IMR-90 (cell line): Measurements from ENCODE around the gene OR2A12. TPM values are rescaled to one million over a fixed set of nuclear protein-coding genes. Genes with fewer than 3 reads are reported as not detected.

ENCODE experiments used
- ATAC-seq: fragments of 200-7000 bp; cut with Tn5 transposase; 2 replicates; pipeline ENCODE4 v1.9.1; 2020; ENCODE audit warnings: low read depth, mild to moderate bottlenecking, moderate library complexity
- BruUV-seq: library from RNA; stranded (reverse); fragments of 400-500 nt; replicated peaks from 2 replicates; lab custom pipeline; 2021; lab: Mats Ljungman, UMichigan
- CTCF ChIA-PET: fragments of 300-600 bp; formaldehyde crosslinking; extraction: SDS; loops from one replicate; lab custom pipeline; 2021; ENCODE audit warnings: antibody characterized with exemption; lab: Yijun Ruan, JAX
- POLR2A ChIA-PET: fragments of 300-600 bp; sonication (Branson Sonifier 250); formaldehyde crosslinking; loops from one replicate; lab custom pipeline; 2022; ENCODE audit warnings: antibody characterized with exemption; ENCODE audit not compliant: unreplicated experiment; lab: Charles Lee
- DNase-seq: peaks from one replicate; pipeline ENCODE4 v3.0.0; 2013
- H2AFZ ChIP-seq: replicated peaks from 2 replicates; pipeline ENCODE3; 2013; ENCODE audit warnings: low read length, mild to moderate bottlenecking; ENCODE audit not compliant: poor library complexity
- H2AK5ac ChIP-seq: 2 replicates; pipeline ENCODE4 v1.6.1; 2013; ENCODE audit warnings: low read depth, low read length, inconsistent platforms
- H2AK9ac ChIP-seq: replicated peaks from 2 replicates; pipeline ENCODE3; 2013; ENCODE audit warnings: mild to moderate bottlenecking, low read depth, low read length, moderate library complexity; ENCODE audit not compliant: poor library complexity
- H2BK120ac ChIP-seq: 2 replicates; pipeline ENCODE4 v1.6.1; 2013; ENCODE audit warnings: low read depth, low read length, inconsistent platforms
- H2BK15ac ChIP-seq: 3 replicates; pipeline ENCODE4 v1.6.1; 2013; ENCODE audit warnings: low read depth, low read length, inconsistent platforms
- H2BK20ac ChIP-seq: 2 replicates; pipeline ENCODE4 v1.6.1; 2013; ENCODE audit warnings: low read depth, mild to moderate bottlenecking, inconsistent platforms, low read length, moderate library complexity
- H2BK5ac ChIP-seq: 2 replicates; pipeline ENCODE4 v1.6.1; 2013; ENCODE audit warnings: mild to moderate bottlenecking, low read depth, low read length, inconsistent platforms; ENCODE audit not compliant: poor library complexity, severe bottlenecking
- H3K14ac ChIP-seq: replicated peaks from 2 replicates; pipeline ENCODE4 v1.6.1; 2013; ENCODE audit warnings: low read depth, low read length, inconsistent platforms
- H3K18ac ChIP-seq: 2 replicates; pipeline ENCODE4 v1.6.1; 2013; ENCODE audit warnings: low read depth, low read length, control low read depth
- H3K23ac ChIP-seq: 2 replicates; pipeline ENCODE4 v1.6.1; 2013; ENCODE audit warnings: low read depth, low read length, inconsistent platforms
- H3K27ac ChIP-seq: 2 replicates; pipeline ENCODE4 v1.5.1; 2013; ENCODE audit warnings: mild to moderate bottlenecking, control low read depth, low read length; ENCODE audit not compliant: insufficient read depth
- H3K27me3 ChIP-seq: 2 replicates; pipeline ENCODE4 v1.6.1; 2013; ENCODE audit warnings: low read length; ENCODE audit not compliant: control insufficient read depth, insufficient read depth
- H3K36me3 ChIP-seq: 2 replicates; pipeline ENCODE4 v1.6.1; 2013; ENCODE audit warnings: low read length, mixed read lengths; ENCODE audit not compliant: control insufficient read depth, insufficient read depth
- H3K4ac ChIP-seq: 2 replicates; pipeline ENCODE4 v1.6.1; 2013; ENCODE audit warnings: low read depth, low read length, inconsistent platforms
- H3K4me1 ChIP-seq: 2 replicates; pipeline ENCODE4 v1.6.1; 2013; ENCODE audit warnings: low read length, mixed read lengths; ENCODE audit not compliant: control insufficient read depth, insufficient read depth
- H3K4me2 ChIP-seq: 2 replicates; pipeline ENCODE4 v1.6.1; 2013; ENCODE audit warnings: low read depth, mild to moderate bottlenecking, control low read depth, low read length, moderate library complexity
- H3K4me3 ChIP-seq: 2 replicates; pipeline ENCODE4 v1.5.1; 2013; ENCODE audit warnings: low read depth, mild to moderate bottlenecking, control low read depth, low read length, moderate library complexity; ENCODE audit not compliant: insufficient read depth
- H3K56ac ChIP-seq: 2 replicates; pipeline ENCODE4 v1.6.1; 2013; ENCODE audit warnings: low read length, inconsistent platforms; ENCODE audit not compliant: insufficient read depth; ENCODE audit errors: extremely low read depth
- H3K79me1 ChIP-seq, 2 experiments: 2 replicates each; pipeline ENCODE4 v1.6.1; 2013; ENCODE audit warnings: low read length in 2 of 2, inconsistent platforms in 1 of 2, low read depth in 1 of 2
- H3K9ac ChIP-seq: 2 replicates; pipeline ENCODE4 v1.6.1; 2013; ENCODE audit warnings: low read depth, low read length, control low read depth
- H3K9me1 ChIP-seq: 2 replicates; pipeline ENCODE4 v1.6.1; 2013; ENCODE audit warnings: low read length, inconsistent platforms; ENCODE audit not compliant: insufficient read depth
- H3K9me3 ChIP-seq: 2 replicates; pipeline ENCODE4 v1.6.1; 2013; ENCODE audit warnings: low read length; ENCODE audit not compliant: control insufficient read depth, insufficient read depth
- H4K20me1 ChIP-seq: 2 replicates; pipeline ENCODE4 v1.6.1; 2013; ENCODE audit warnings: low read length, inconsistent platforms; ENCODE audit not compliant: insufficient read depth
- H4K5ac ChIP-seq: 2 replicates; pipeline ENCODE4 v1.6.1; 2013; ENCODE audit warnings: mild to moderate bottlenecking, low read depth, low read length, control low read depth
- H4K8ac ChIP-seq, 2 experiments: 2 replicates each; pipeline ENCODE4 v1.6.1; 2013; ENCODE audit warnings: low read depth in 2 of 2, low read length in 2 of 2, control low read depth in 1 of 2, inconsistent platforms in 1 of 2
- H4K91ac ChIP-seq: 2 replicates; pipeline ENCODE4 v1.6.1; 2013; ENCODE audit warnings: low read depth, low read length, inconsistent platforms; ENCODE audit not compliant: insufficient read depth
- BHLHE40 ChIP-seq: fragments of 150-350 bp; IDR thresholded peaks from 2 replicates; pipeline ENCODE4 v1.6.1; 2016; ENCODE audit warnings: mild to moderate bottlenecking, low read depth, low read length
- CEBPB ChIP-seq: IDR thresholded peaks from 2 replicates; pipeline ENCODE4 v1.6.1; 2012; ENCODE audit warnings: low read depth, low read length, improper control_type of control experiment
- CHD1 ChIP-seq: IDR thresholded peaks from 2 replicates; pipeline ENCODE4 v1.6.1; 2012; ENCODE audit warnings: low read depth, low read length, improper control_type of control experiment
- CTCF ChIP-seq: conservative IDR thresholded peaks from 2 replicates; pipeline ENCODE4 v1.5.1; 2012; ENCODE audit warnings: mild to moderate bottlenecking, low read depth, low read length, improper control_type of control experiment
- ELK1 ChIP-seq: fragments of 150-350 bp; IDR thresholded peaks from 2 replicates; pipeline ENCODE4 v1.6.1; 2016; ENCODE audit warnings: low read depth, mild to moderate bottlenecking, low read length, moderate library complexity, borderline replicate concordance
- FOS ChIP-seq: fragments of 150-350 bp; IDR thresholded peaks from 2 replicates; pipeline ENCODE4 v1.6.1; 2016; ENCODE audit warnings: low read depth, low read length
- MAFK ChIP-seq: IDR thresholded peaks from 2 replicates; pipeline ENCODE4 v1.6.1; 2012; ENCODE audit warnings: low read depth, low read length, improper control_type of control experiment
- MAZ ChIP-seq: IDR thresholded peaks from 2 replicates; pipeline ENCODE4 v1.6.1; 2012; ENCODE audit warnings: low read depth, mild to moderate bottlenecking, low read length, improper control_type of control experiment, moderate library complexity, borderline replicate concordance
- MXI1 ChIP-seq: IDR thresholded peaks from 2 replicates; pipeline ENCODE4 v1.6.1; 2012; ENCODE audit warnings: low read depth, mild to moderate bottlenecking, low read length, moderate library complexity, borderline replicate concordance
- NFE2L2 ChIP-seq: fragments of 150-350 bp; IDR thresholded peaks from 2 replicates; pipeline ENCODE4 v1.6.1; 2016; ENCODE audit warnings: low read depth, mild to moderate bottlenecking, low read length
- POLR2A ChIP-seq: IDR thresholded peaks from 2 replicates; pipeline ENCODE4 v1.6.1; 2012; ENCODE audit warnings: mild to moderate bottlenecking, low read depth, low read length
- RAD21 ChIP-seq: IDR thresholded peaks from 2 replicates; pipeline ENCODE4 v1.6.1; 2012; ENCODE audit warnings: low read length, improper control_type of control experiment
- RCOR1 ChIP-seq: IDR thresholded peaks from 2 replicates; pipeline ENCODE4 v1.6.1; 2012; ENCODE audit warnings: mild to moderate bottlenecking, low read length, improper control_type of control experiment; ENCODE audit not compliant: insufficient replicate concordance
- RFX5 ChIP-seq: IDR thresholded peaks from 2 replicates; pipeline ENCODE4 v1.8.0; 2012; ENCODE audit warnings: low read depth, mild to moderate bottlenecking, low read length, moderate library complexity
- SMC3 ChIP-seq: fragments of 150-350 bp; IDR thresholded peaks from 2 replicates; pipeline ENCODE4 v1.6.1; 2016; ENCODE audit warnings: low read depth, mild to moderate bottlenecking, antibody characterized with exemption, low read length, moderate library complexity
- USF2 ChIP-seq: fragments of 150-350 bp; IDR thresholded peaks from 2 replicates; pipeline ENCODE4 v1.6.1; 2017; ENCODE audit warnings: mild to moderate bottlenecking, antibody characterized with exemption, low read length, low read depth
- WGBS, 2 experiments: methylation state at CpG; one replicate each; pipeline versions ENCODE4 v1.1.5 to v1.1.7; 2013; ENCODE audit warnings: missing lambda C conversion rate in 2 of 2; ENCODE audit not compliant: insufficient read length in 1 of 2; ENCODE audit errors: extremely low coverage in 2 of 2; 5-methylcytosine and 5-hydroxymethylcytosine counted together
- dilution Hi-C: fragments of 300-500 bp; cut with HindIII; formaldehyde crosslinking; loops from one replicate; pipeline ENCODE4 v1.14.3; 2018; ENCODE audit warnings: low sequenced_read_pairs; ENCODE audit not compliant: unreplicated experiment
- in situ Hi-C: fragments of 300-500 bp; cut with MboI; formaldehyde crosslinking; loops from 3 replicates; pipeline ENCODE4 v1.14.3; 2019; ENCODE audit warnings: low sequenced_read_pairs, inconsistent platforms, mixed read lengths
- intact Hi-C: fragments of 100-400 bp; cut with micrococcal nuclease; formaldehyde crosslinking; loops from 2 replicates; pipeline ENCODE4 v1.10.0; 2022
- polyA plus RNA-seq, 3 experiments: library from polyadenylated mRNA; depleted of rRNA; stranded (reverse); fragments of >200 nt; gene quantifications; 2 replicates each; pipeline ENCODE4 v1.2.3, GENCODE V29; 2012; ENCODE audit warnings: low replicate concordance in 1 of 3
- total RNA-seq: library from RNA; depleted of rRNA; stranded (reverse); fragments of >200 nt; gene quantifications from 2 replicates; pipeline ENCODE4 v1.2.3, GENCODE V29; 2012

The OR2A12 gene
- total and polyA plus RNA-seq, 2 of the 4 experiments (the other 2 are of a cell fraction) = not detected

- in situ Hi-C loops = no loop called here
These were observed 58.3 kb downstream of the OR2A12 start for GRCh38 chr7:144144426-144144825.

More at GRCh38 chr7:144144426-144144825, 58.3 kb downstream of the OR2A12 start:
- Histone ChIP-seq H3K14ac (no peak overlapping the region), H4K8ac (no peak overlapping the region), H3K27ac (no peak overlapping the region), H3K9ac (no peak overlapping the region), H3K56ac (no peak overlapping the region), H3K4ac (no peak overlapping the region), H3K4me2 (no peak overlapping the region), H3K36me3 (no peaks in the 10 kb centered on the region), H3K27me3 (no peaks in the 10 kb centered on the region), H4K5ac (no peak overlapping the region), H2BK20ac (no peak overlapping the region), H2BK5ac (no peak overlapping the region), H2AK9ac (no peak overlapping the region), H3K18ac (no peak overlapping the region), H3K9me1 (no peaks in the 10 kb centered on the region), H4K91ac (no peak overlapping the region), H3K4me3 (no peak overlapping the region), H2BK120ac (no peak overlapping the region), H2BK15ac (no peak overlapping the region), H2AFZ (no peak overlapping the region), H3K9me3 (peaks cover 7% of the 10 kb centered on the region), H3K23ac (no peak overlapping the region), H3K4me1 (no peaks in the 10 kb centered on the region), H2AK5ac (no peak overlapping the region), H4K20me1 (no peaks in the 10 kb centered on the region), H3K79me1 (no peaks in the 10 kb centered on the region)
- WGBS, 2 experiments = no CpG with 5 or more reads among the region's 3 CpGs
- DNase-seq (no peak), ATAC-seq (no peak)
- intact Hi-C loops (no loop called here), dilution Hi-C loops (no loop called here)
- BruUV-seq = no TSS peak
- CTCF ChIA-PET = no interaction called here
- no peak for TF ChIP-seq ELK1
- TF ChIP-seq SMC3 = no peak
- TF ChIP-seq BHLHE40 = no peak
- no peak for TF ChIP-seq CHD1
- no peak for TF ChIP-seq NFE2L2
- TF ChIP-seq POLR2A = no peak
- TF ChIP-seq RCOR1 = no peak
- no peak for TF ChIP-seq RAD21
- no peak for TF ChIP-seq CEBPB
- no peak for TF ChIP-seq MAFK
- no peak for TF ChIP-seq MXI1
- no peak for TF ChIP-seq USF2
- no peak for TF ChIP-seq FOS
- no peak for TF ChIP-seq MAZ
- no peak for TF ChIP-seq CTCF
- no peak for TF ChIP-seq RFX5
- POLR2A ChIA-PET = interaction anchor here (0.6 kb wide), 1 partner anchor 10 kb away, joined by 3 read pairs; no protein-coding TSS in a partner anchor
